NCI-H1930 (cell line): ENCODE results near the gene NFATC2.

Experiments used
- DNase-seq, 2 experiments: peaks; one replicate each; lab custom pipeline; 2025; lab: John Stamatoyannopoulos, UW

NFATC2 gene

GRCh38 chr20:51412951-51413481, 129.5 kb downstream of the NFATC2 start:
- DNase-seq, result no peak

GRCh38 chr20:51412333-51412871, 130.1 kb downstream of the NFATC2 start:
- no peak for DNase-seq

GRCh38 chr20:51411870-51412269, 130.6 kb downstream of the NFATC2 start:
- DNase-seq, result no peak

- no peak for DNase-seq
Observed at GRCh38 chr20:51410586-51411325, 131.8 kb downstream of the NFATC2 start.

GRCh38 chr20:51409192-51409880, 133.2 kb downstream of the NFATC2 start:
- DNase-seq, result no peak

- DNase-seq, result no peak
Observed at GRCh38 chr20:51404297-51405060, 138.0 kb downstream of the NFATC2 start.

GRCh38 chr20:51403466-51404220, 138.9 kb downstream of the NFATC2 start:
- DNase-seq, result no peak

- no peak for DNase-seq
Observed at GRCh38 chr20:51402201-51402600, 140.3 kb downstream of the NFATC2 start.

GRCh38 chr20:51401496-51401895, 141.0 kb downstream of the NFATC2 start:
- no peak for DNase-seq

GRCh38 chr20:51400051-51400926, 142.2 kb downstream of the NFATC2 start:
- DNase-seq, result no peak

GRCh38 chr20:51399006-51399890, 143.3 kb downstream of the NFATC2 start:
- no peak for DNase-seq

- DNase-seq, result no peak
Observed at GRCh38 chr20:51398552-51398951, 144.0 kb downstream of the NFATC2 start.

GRCh38 chr20:51398083-51398482, 144.4 kb downstream of the NFATC2 start:
- DNase-seq, result no peak

GRCh38 chr20:51397137-51397536, 145.4 kb downstream of the NFATC2 start:
- DNase-seq, result no peak

- no peak for DNase-seq
Observed at GRCh38 chr20:51396365-51396909, 146.1 kb downstream of the NFATC2 start.

- DNase-seq, result no peak
Observed at GRCh38 chr20:51394706-51395105, 147.8 kb downstream of the NFATC2 start.

- no peak for DNase-seq
Observed at GRCh38 chr20:51393571-51393970, 148.9 kb downstream of the NFATC2 start.

GRCh38 chr20:51392614-51393186, 149.8 kb downstream of the NFATC2 start:
- no peak for DNase-seq

GRCh38 chr20:51391926-51392325, 150.6 kb downstream of the NFATC2 start:
- DNase-seq, result no peak
